Right lobe of liver (tissue), 4 donors: Measurements from ENCODE around the gene IL1RAP.

Experiments
- CTCF ChIP-seq, 4 donors: fragments of 200-600 bp in 3 of 4; fragments of 450-650 bp in 1 of 4; IDR thresholded peaks; one replicate each; pipeline versions ENCODE4 v1.5.1 to v1.8.0; 2016 to 2022; ENCODE audit warnings: antibody characterized with exemption in 4 of 4, mild to moderate bottlenecking in 2 of 4
- POLR2A ChIP-seq: fragments of 450-650 bp; IDR thresholded peaks from one replicate; pipeline ENCODE4 v1.6.1; 2017; ENCODE audit warnings: antibody characterized with exemption, mild to moderate bottlenecking
- donor health status: DM: no; HTN: no; CAD: no.
- donor health status: DM: no; HTN: no; CAD: no.
- donor health status: DM: no; HTN: yes; CAD: no.

GRCh38 chr3:190697901-190698300, 184.0 kb downstream of the IL1RAP start:
- TF ChIP-seq CTCF (IDR thresholded peaks at IDR 0.05) = no peak
- no peak for TF ChIP-seq POLR2A
